Chondrocyte (in vitro differentiated cells): Measurements from ENCODE around the gene PCDHAC1. TPM values are rescaled to one million over a fixed set of nuclear protein-coding genes. Genes with fewer than 3 reads are reported as not detected.

Experiments used
- DNase-seq: peaks from one replicate; pipeline ENCODE4 v3.0.0; 2021; ENCODE audit warnings: mixed read lengths, low spot score
- H3K27ac Mint-ChIP-seq: one replicate; pipeline ENCODE4 v1.8.0; 2021; ENCODE audit warnings: mild to moderate bottlenecking, moderate library complexity, mixed read lengths; ENCODE audit not compliant: unreplicated experiment
- H3K27me3 Mint-ChIP-seq: 2 replicates; pipeline ENCODE4 v1.8.0; 2021; ENCODE audit warnings: low read depth, mixed read lengths
- H3K36me3 Mint-ChIP-seq: 2 replicates; pipeline ENCODE4 v1.8.0; 2021; ENCODE audit warnings: low read depth, mixed read lengths
- H3K4me1 Mint-ChIP-seq: 2 replicates; pipeline ENCODE4 v1.8.0; 2021; ENCODE audit warnings: low read depth, mild to moderate bottlenecking, mixed read lengths
- H3K4me3 Mint-ChIP-seq: one replicate; pipeline ENCODE4 v1.8.0; 2021; ENCODE audit warnings: mild to moderate bottlenecking, moderate library complexity, mixed read lengths; ENCODE audit not compliant: unreplicated experiment
- H3K9me3 Mint-ChIP-seq: 2 replicates; pipeline ENCODE4 v1.8.0; 2021; ENCODE audit warnings: low read depth, mixed read lengths
- CTCF ChIP-seq: fragments of 200-600 bp; sonication (generic); IDR thresholded peaks from 2 replicates; pipeline ENCODE4 v1.5.0; 2021; ENCODE audit warnings: antibody characterized with exemption, mild to moderate bottlenecking, moderate library complexity
- total RNA-seq: library from RNA; stranded (reverse); gene quantifications from 3 replicates; pipeline ENCODE4 v1.2.1, GENCODE V29; 2021

The PCDHAC1 gene
- total RNA-seq, 1 donor from 2014 or later = 7.2 TPM

GRCh38 chr5:140969880-140970279, 43.8 kb downstream of the PCDHAC1 start:
- H3K36me3 Mint-ChIP-seq = peaks cover 2% of the 10 kb centered on the region
- no peaks in the 10 kb centered on the region for H3K27me3 Mint-ChIP-seq
- H3K4me1 Mint-ChIP-seq = peaks cover 39% of the 10 kb centered on the region
- DNase-seq = no peak
- no peak overlapping the region for H3K27ac Mint-ChIP-seq
- H3K4me3 Mint-ChIP-seq = no peak overlapping the region
- no peaks in the 10 kb centered on the region for H3K9me3 Mint-ChIP-seq
- no peak for TF ChIP-seq CTCF

- H3K9me3 Mint-ChIP-seq = no peaks in the 10 kb centered on the region
- no peak for TF ChIP-seq CTCF
- no peaks in the 10 kb centered on the region for H3K27me3 Mint-ChIP-seq
- DNase-seq = no peak
- no peak overlapping the region for H3K4me3 Mint-ChIP-seq
- no peak overlapping the region for H3K27ac Mint-ChIP-seq
- H3K36me3 Mint-ChIP-seq = no peaks in the 10 kb centered on the region
- H3K4me1 Mint-ChIP-seq = peaks cover 36% of the 10 kb centered on the region
Observed at GRCh38 chr5:140973550-140973949, 47.5 kb downstream of the PCDHAC1 start.

- H3K4me1 Mint-ChIP-seq = peaks cover 19% of the 10 kb centered on the region
- H3K27ac Mint-ChIP-seq = peak overlapping the region; percentile 82
- no peaks in the 10 kb centered on the region for H3K36me3 Mint-ChIP-seq
- no peaks in the 10 kb centered on the region for H3K27me3 Mint-ChIP-seq
- H3K4me3 Mint-ChIP-seq = no peak overlapping the region
- no peak for DNase-seq
- no peaks in the 10 kb centered on the region for H3K9me3 Mint-ChIP-seq
- TF ChIP-seq CTCF = no peak
Observed at GRCh38 chr5:140977003-140977402, 50.9 kb downstream of the PCDHAC1 start.

- H3K27ac Mint-ChIP-seq = peak overlapping the region; percentile 70
- DNase-seq = no peak
- no peaks in the 10 kb centered on the region for H3K27me3 Mint-ChIP-seq
- H3K4me1 Mint-ChIP-seq = peaks cover 19% of the 10 kb centered on the region
- H3K9me3 Mint-ChIP-seq = no peaks in the 10 kb centered on the region
- H3K36me3 Mint-ChIP-seq = peaks cover 6% of the 10 kb centered on the region
- H3K4me3 Mint-ChIP-seq = no peak overlapping the region
- TF ChIP-seq CTCF = no peak
Observed at GRCh38 chr5:140978260-140978659, 52.2 kb downstream of the PCDHAC1 start.

GRCh38 chr5:140978983-140979382, 52.9 kb downstream of the PCDHAC1 start:
- no peak for DNase-seq
- Mint-ChIP-seq H3K9me3 (no peaks in the 10 kb centered on the region), H3K27ac (peak overlapping the region; percentile 8), H3K4me1 (peaks cover 19% of the 10 kb centered on the region), H3K36me3 (peaks cover 6% of the 10 kb centered on the region), H3K4me3 (no peak overlapping the region), H3K27me3 (no peaks in the 10 kb centered on the region)
- TF ChIP-seq CTCF = no peak

Other genes with a start within 250 kb of the PCDHAC1 start
- gene HARS1, start 234.9 kb upstream of the PCDHAC1 start, total RNA-seq = 62.9 to 83.4 TPM (median 67.5 TPM) in 3 replicates
- 22.8 to 27.4 TPM (median 22.8 TPM) in 3 replicates for gene HARS2, start 234.8 kb upstream of the PCDHAC1 start, total RNA-seq
- gene ZMAT2, start 225.9 kb upstream of the PCDHAC1 start, total RNA-seq = 37.0 to 50.3 TPM (median 39.2 TPM) in 3 replicates
- not detected in 3 replicates for gene PCDHA1, start 140.2 kb upstream of the PCDHAC1 start, total RNA-seq
- gene PCDHA2, start 131.4 kb upstream of the PCDHAC1 start, total RNA-seq = 0.75 to 1.2 TPM (median 0.77 TPM) in 3 replicates
- 0.19 to 0.28 TPM (median 0.20 TPM) in 3 replicates for gene PCDHA3, start 125.2 kb upstream of the PCDHAC1 start, total RNA-seq
- gene PCDHA4, start 119.2 kb upstream of the PCDHAC1 start, total RNA-seq = 7.1 to 11.1 TPM (median 8.3 TPM) in 3 replicates
- gene PCDHA5, start 104.7 kb upstream of the PCDHAC1 start, total RNA-seq = 0.32 to 0.99 TPM (median 0.62 TPM) in 3 replicates
- gene PCDHA6, start 98.3 kb upstream of the PCDHAC1 start, total RNA-seq = 20.5 to 23.5 TPM (median 20.6 TPM) in 3 replicates
- gene PCDHA7, start 92.0 kb upstream of the PCDHAC1 start, total RNA-seq = 1.4 to 1.9 TPM (median 1.5 TPM) in 3 replicates
- 0.97 to 2.4 TPM (median 1.1 TPM) in 3 replicates for gene PCDHA8, start 85.1 kb upstream of the PCDHAC1 start, total RNA-seq
- gene PCDHA9, start 77.9 kb upstream of the PCDHAC1 start, total RNA-seq = 1.2 to 2.0 TPM (median 1.3 TPM) in 3 replicates
- gene PCDHA10, start 70.4 kb upstream of the PCDHAC1 start, total RNA-seq = 6.7 to 21.2 TPM (median 20.5 TPM) in 3 replicates
- 6.0 to 10.7 TPM (median 6.1 TPM) in 3 replicates for gene PCDHA11, start 57.3 kb upstream of the PCDHAC1 start, total RNA-seq
- gene PCDHA12, start 51.0 kb upstream of the PCDHAC1 start, total RNA-seq = 15.9 to 23.6 TPM (median 23.0 TPM) in 3 replicates
- gene PCDHA13, start 44.2 kb upstream of the PCDHAC1 start, total RNA-seq = 1.1 to 2.0 TPM (median 1.3 TPM) in 3 replicates
- 4.9 to 7.1 TPM (median 6.7 TPM) in 3 replicates for gene PCDHAC2, start 40.2 kb downstream of the PCDHAC1 start, total RNA-seq
- gene PCDHB1, start 125.1 kb downstream of the PCDHAC1 start, total RNA-seq = 0.05 TPM in 1 of 3 replicates, not detected in the others
- gene PCDHB2, start 168.3 kb downstream of the PCDHAC1 start, total RNA-seq = 60.5 to 90.1 TPM (median 64.5 TPM) in 3 replicates
- 5.6 to 12.1 TPM (median 5.6 TPM) in 3 replicates for gene PCDHB3, start 174.2 kb downstream of the PCDHAC1 start, total RNA-seq
- 2.0 to 5.4 TPM (median 2.0 TPM) in 3 replicates for gene PCDHB4, start 195.5 kb downstream of the PCDHAC1 start, total RNA-seq
- 6.6 to 11.4 TPM (median 10.2 TPM) in 3 replicates for gene PCDHB5, start 208.9 kb downstream of the PCDHAC1 start, total RNA-seq
- gene PCDHB6, start 223.8 kb downstream of the PCDHAC1 start, total RNA-seq = 1.2 to 3.1 TPM (median 1.2 TPM) in 3 replicates
- gene PCDHB7, start 246.3 kb downstream of the PCDHAC1 start, total RNA-seq = 1.1 to 2.5 TPM (median 1.2 TPM) in 3 replicates